ENCODE measurements around the gene POLR3A. TPM values are rescaled to one million over a fixed set of nuclear protein-coding genes. Genes with fewer than 3 reads are reported as not detected.

The POLR3A gene
- total RNA-seq, 2 experiments from 2014 or later = 16.3 to 21.5 TPM

GRCh38 chr10:78009662-78010061 is 19.7 kb downstream of the POLR3A start:
- Histone ChIP-seq H3K4me1 (ENCODE audit: insufficient read depth, low read length, poor library complexity, severe bottlenecking) (no peaks in the 10 kb centered on the region), H3K79me2 (ENCODE audit: insufficient read depth, low read depth, low read length) (no peaks in the 10 kb centered on the region), H3K36me3 (ENCODE audit: insufficient read depth, low read length) (peaks cover 90% of the 10 kb centered on the region), H3K4me2 (ENCODE audit: low read length) (no peak overlapping the region), H3K9me2 (ENCODE audit: insufficient read depth, low read length) (no peaks in the 10 kb centered on the region), H4K20me1 (ENCODE audit: insufficient read depth, low read length) (no peaks in the 10 kb centered on the region), H2AFZ (ENCODE audit: low read length) (no peak overlapping the region), H3K4me3 (ENCODE audit: low read depth, low read length, poor library complexity, severe bottlenecking) (no peak overlapping the region), H3K9me3 (ENCODE audit: low read length) (no peaks in the 10 kb centered on the region), H3K27ac (ENCODE audit: low read depth, low read length, poor library complexity, severe bottlenecking) (no peak overlapping the region)
- intact Hi-C loops (cut with micrococcal nuclease; ENCODE audit: unreplicated experiment) = no loop called here
- POLR2A ChIA-PET = interaction anchor here (0.6 kb wide), 3 partner anchors 68 to 951 kb away, joined by 3 to 5 read pairs (median 3); no protein-coding TSS in a partner anchor
- no TSS peak for BruUV-seq (replicated peaks)
- CTCF ChIA-PET (ENCODE audit: unreplicated experiment) = no interaction called here
- TF ChIP-seq EZH2phosphoT487 (IDR thresholded peaks at IDR 0.05; ENCODE audit: borderline replicate concordance, low read depth, low read length) (no peak), CTCF (conservative IDR thresholded peaks at IDR 0.05; ENCODE audit: low read length) (no peak)
- no peak for DNase-seq (ENCODE audit: low spot score)

- H3K4me2 ChIP-seq (ENCODE audit: low read length) = no peak overlapping the region
- no peaks in the 10 kb centered on the region for H3K79me2 ChIP-seq (ENCODE audit: insufficient read depth, low read depth, low read length)
- H3K36me3 ChIP-seq (ENCODE audit: insufficient read depth, low read length) = peaks cover 90% of the 10 kb centered on the region
- H2AFZ ChIP-seq (ENCODE audit: low read length) = no peak overlapping the region
- intact Hi-C loops (cut with micrococcal nuclease; ENCODE audit: unreplicated experiment) = no loop called here
- H3K27ac ChIP-seq (ENCODE audit: low read depth, low read length, poor library complexity, severe bottlenecking) = no peak overlapping the region
- H4K20me1 ChIP-seq (ENCODE audit: insufficient read depth, low read length) = no peaks in the 10 kb centered on the region
- TF ChIP-seq CTCF (conservative IDR thresholded peaks at IDR 0.05; ENCODE audit: low read length) = no peak
- BruUV-seq (replicated peaks) = no TSS peak
- H3K9me3 ChIP-seq (ENCODE audit: low read length) = no peaks in the 10 kb centered on the region
- H3K4me1 ChIP-seq (ENCODE audit: insufficient read depth, low read length, poor library complexity, severe bottlenecking) = no peaks in the 10 kb centered on the region
- ChIA-PET POLR2A (no interaction called here), CTCF (ENCODE audit: unreplicated experiment) (no interaction called here)
- H3K4me3 ChIP-seq (ENCODE audit: low read depth, low read length, poor library complexity, severe bottlenecking) = no peak overlapping the region
- no peak for DNase-seq (ENCODE audit: low spot score)
- no peaks in the 10 kb centered on the region for H3K9me2 ChIP-seq (ENCODE audit: insufficient read depth, low read length)
Observed at GRCh38 chr10:78007172-78007571, 22.1 kb downstream of the POLR3A start.

- no peaks in the 10 kb centered on the region for H3K79me2 ChIP-seq (ENCODE audit: insufficient read depth, low read depth, low read length)
- no peaks in the 10 kb centered on the region for H3K9me3 ChIP-seq (ENCODE audit: low read length)
- intact Hi-C loops (cut with micrococcal nuclease; ENCODE audit: unreplicated experiment) = no loop called here
- no TSS peak for BruUV-seq (replicated peaks)
- ChIA-PET CTCF (ENCODE audit: unreplicated experiment) (no interaction called here), POLR2A (interaction anchor here (0.6 kb wide), 1 partner anchor 32 kb away, joined by 3 read pairs; no protein-coding TSS in a partner anchor)
- H3K4me1 ChIP-seq (ENCODE audit: insufficient read depth, low read length, poor library complexity, severe bottlenecking) = no peaks in the 10 kb centered on the region
- H4K20me1 ChIP-seq (ENCODE audit: insufficient read depth, low read length) = no peaks in the 10 kb centered on the region
- no peak overlapping the region for H3K27ac ChIP-seq (ENCODE audit: low read depth, low read length, poor library complexity, severe bottlenecking)
- DNase-seq (ENCODE audit: low spot score) = no peak
- H3K4me3 ChIP-seq (ENCODE audit: low read depth, low read length, poor library complexity, severe bottlenecking) = no peak overlapping the region
- no peak overlapping the region for H2AFZ ChIP-seq (ENCODE audit: low read length)
- H3K36me3 ChIP-seq (ENCODE audit: insufficient read depth, low read length) = peaks cover 90% of the 10 kb centered on the region
- TF ChIP-seq CTCF (conservative IDR thresholded peaks at IDR 0.05; ENCODE audit: low read length) = no peak
- no peak overlapping the region for H3K4me2 ChIP-seq (ENCODE audit: low read length)
- H3K9me2 ChIP-seq (ENCODE audit: insufficient read depth, low read length) = no peaks in the 10 kb centered on the region
Observed at GRCh38 chr10:78004215-78005026, 24.9 kb downstream of the POLR3A start.

All from OCI-LY7 (cell line).